ENCODE measurements around the gene ABCA5. TPM values are rescaled to one million over a fixed set of nuclear protein-coding genes. Genes with fewer than 3 reads are reported as not detected.

ABCA5 gene
- total RNA-seq, 6 donors from 2014 or later = 10.5 to 62.4 (median 23.1) TPM

GRCh38 chr17:69222707-69223258 is 104.2 kb downstream of the ABCA5 start:
- Histone ChIP-seq H3K27me3 (no peaks in the 10 kb centered on the region), H3K9me3 (no peaks in the 10 kb centered on the region), H3K36me3 (no peaks in the 10 kb centered on the region), H3K27ac (no peak overlapping the region), H3K4me3 (no peak overlapping the region), H3K4me1 (no peaks in the 10 kb centered on the region)
- TF ChIP-seq EP300 (IDR thresholded peaks at IDR 0.05) (no peak), POLR2A (IDR thresholded peaks at IDR 0.05) (no peak)
- DNase-seq = no peak
- no peak for ATAC-seq (ENCODE audit: low FRiP score in 2 of 2)

GRCh38 chr17:69220098-69220497 is 106.8 kb downstream of the ABCA5 start:
- Histone ChIP-seq H3K36me3 (no peaks in the 10 kb centered on the region), H3K9me3 (no peaks in the 10 kb centered on the region), H3K4me3 (no peak overlapping the region), H3K27me3 (no peaks in the 10 kb centered on the region), H3K4me1 (no peaks in the 10 kb centered on the region), H3K27ac (no peak overlapping the region)
- TF ChIP-seq POLR2A (IDR thresholded peaks at IDR 0.05) (no peak), POLR2AphosphoS5 (IDR thresholded peaks at IDR 0.05) (no peak), EP300 (IDR thresholded peaks at IDR 0.05) (no peak)
- TF ChIP-seq, protein P1, sequence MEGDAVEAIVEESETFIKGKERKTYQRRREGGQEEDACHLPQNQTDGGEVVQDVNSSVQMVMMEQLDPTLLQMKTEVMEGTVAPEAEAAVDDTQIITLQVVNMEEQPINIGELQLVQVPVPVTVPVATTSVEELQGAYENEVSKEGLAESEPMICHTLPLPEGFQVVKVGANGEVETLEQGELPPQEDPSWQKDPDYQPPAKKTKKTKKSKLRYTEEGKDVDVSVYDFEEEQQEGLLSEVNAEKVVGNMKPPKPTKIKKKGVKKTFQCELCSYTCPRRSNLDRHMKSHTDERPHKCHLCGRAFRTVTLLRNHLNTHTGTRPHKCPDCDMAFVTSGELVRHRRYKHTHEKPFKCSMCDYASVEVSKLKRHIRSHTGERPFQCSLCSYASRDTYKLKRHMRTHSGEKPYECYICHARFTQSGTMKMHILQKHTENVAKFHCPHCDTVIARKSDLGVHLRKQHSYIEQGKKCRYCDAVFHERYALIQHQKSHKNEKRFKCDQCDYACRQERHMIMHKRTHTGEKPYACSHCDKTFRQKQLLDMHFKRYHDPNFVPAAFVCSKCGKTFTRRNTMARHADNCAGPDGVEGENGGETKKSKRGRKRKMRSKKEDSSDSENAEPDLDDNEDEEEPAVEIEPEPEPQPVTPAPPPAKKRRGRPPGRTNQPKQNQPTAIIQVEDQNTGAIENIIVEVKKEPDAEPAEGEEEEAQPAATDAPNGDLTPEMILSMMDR (IDR thresholded peaks at IDR 0.05) = no peak
- ATAC-seq (ENCODE audit: low FRiP score in 2 of 2) (no peak), DNase-seq (no peak)
- 34 to 44% methylated on average over 1 of the region's 1 CpG for WGBS, 2 donors

- 85 to 98% methylated on average over 3 of the region's 3 CpGs for WGBS, 2 donors
- no peak overlapping the region for H3K27ac ChIP-seq
- ATAC-seq (ENCODE audit: low FRiP score in 2 of 2) = no peak
- H3K4me1 ChIP-seq = no peaks in the 10 kb centered on the region
- TF ChIP-seq, protein P1 (IDR thresholded peaks at IDR 0.05) = no peak
- TF ChIP-seq POLR2AphosphoS5 (IDR thresholded peaks at IDR 0.05) (no peak), POLR2A (IDR thresholded peaks at IDR 0.05) (no peak), EP300 (IDR thresholded peaks at IDR 0.05) (no peak)
- no peaks in the 10 kb centered on the region for H3K36me3 ChIP-seq
- no peak for DNase-seq
- no peaks in the 10 kb centered on the region for H3K9me3 ChIP-seq
- H3K4me3 ChIP-seq = no peak overlapping the region
- no peaks in the 10 kb centered on the region for H3K27me3 ChIP-seq
Measured at GRCh38 chr17:69218986-69219385, 107.9 kb downstream of the ABCA5 start.

DNA sequence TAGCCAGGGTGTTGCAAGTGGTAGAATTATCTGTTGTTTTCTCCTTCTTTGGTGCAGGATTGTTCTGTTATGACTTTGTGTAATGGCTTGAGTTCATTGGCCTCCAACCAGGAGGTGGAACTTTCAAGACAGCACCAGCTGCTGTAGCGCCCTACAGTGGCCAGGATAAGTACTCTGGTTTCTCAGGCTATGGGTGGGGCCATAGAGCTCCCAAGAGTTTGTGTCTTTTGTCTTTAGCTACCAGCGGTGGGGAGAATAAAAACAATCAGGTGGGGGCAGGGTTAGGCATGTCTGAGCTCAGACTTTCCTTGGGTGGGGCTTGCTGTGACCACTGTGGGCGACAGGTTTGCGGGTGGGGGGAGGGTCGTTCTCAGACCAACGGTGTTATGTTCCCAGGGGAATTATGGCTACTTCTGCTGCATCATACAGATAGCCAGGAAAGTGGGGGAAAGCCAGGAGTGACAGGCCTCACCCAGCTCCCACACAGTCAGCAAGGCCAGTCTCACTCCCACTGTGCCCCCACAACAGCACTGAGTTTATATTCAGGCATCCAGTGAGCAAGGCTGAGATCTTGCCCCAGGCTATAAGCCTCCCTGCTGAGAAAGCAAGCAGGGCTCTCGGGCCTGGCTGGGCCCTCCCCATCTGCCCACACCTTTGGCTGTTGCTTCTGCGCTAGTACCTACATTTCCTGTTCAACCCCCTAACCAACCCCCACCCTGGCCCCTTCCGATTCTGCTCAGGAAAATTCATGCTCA is 113.7 kb downstream of the ABCA5 start:
- H3K36me3 ChIP-seq = no peaks in the 10 kb centered on the region
- ATAC-seq (ENCODE audit: low FRiP score in 2 of 2) (no peak), DNase-seq (no peak)
- no peaks in the 10 kb centered on the region for H3K9me3 ChIP-seq
- no peak overlapping the region for H3K27ac ChIP-seq
- TF ChIP-seq, protein P1 (IDR thresholded peaks at IDR 0.05) = no peak
- TF ChIP-seq POLR2AphosphoS5 (IDR thresholded peaks at IDR 0.05) = no peak
- TF ChIP-seq EP300 (IDR thresholded peaks at IDR 0.05) = no peak
- TF ChIP-seq POLR2A (IDR thresholded peaks at IDR 0.05) = no peak
- H3K4me1 ChIP-seq = no peaks in the 10 kb centered on the region
- 91 to 92% methylated on average over 9 of the region's 9 CpGs for WGBS, 2 donors
- no peaks in the 10 kb centered on the region for H3K27me3 ChIP-seq
- H3K4me3 ChIP-seq = no peak overlapping the region

- WGBS, 2 donors = 83 to 94% methylated on average over 2 of the region's 2 CpGs
- no peak for ATAC-seq (ENCODE audit: low FRiP score in 2 of 2)
- no peaks in the 10 kb centered on the region for H3K36me3 ChIP-seq
Measured at GRCh38 chr17:69208640-69209039, 118.3 kb downstream of the ABCA5 start.

More at GRCh38 chr17:69208640-69209039, 118.3 kb downstream of the ABCA5 start:
- no peak for TF ChIP-seq POLR2A (IDR thresholded peaks at IDR 0.05)
- TF ChIP-seq, protein P1 (IDR thresholded peaks at IDR 0.05) = no peak
- TF ChIP-seq EP300 (IDR thresholded peaks at IDR 0.05) = no peak
- no peak for TF ChIP-seq POLR2AphosphoS5 (IDR thresholded peaks at IDR 0.05)
- H3K4me3 ChIP-seq = no peak overlapping the region
- no peaks in the 10 kb centered on the region for H3K9me3 ChIP-seq
- H3K4me1 ChIP-seq = no peaks in the 10 kb centered on the region
- DNase-seq = no peak
- H3K27ac ChIP-seq = no peak overlapping the region
- no peaks in the 10 kb centered on the region for H3K27me3 ChIP-seq

Data from upper lobe of left lung (tissue), 6 donors.